Measurements from ENCODE around the gene ARSJ.

The ARSJ gene

GRCh38 chr4:113971706-113972360 lies 7.6 kb downstream of the ARSJ start:
- DNase-seq (ENCODE audit: extremely low read depth, insufficient read length): no peak
- TF ChIP-seq, protein P1, sequence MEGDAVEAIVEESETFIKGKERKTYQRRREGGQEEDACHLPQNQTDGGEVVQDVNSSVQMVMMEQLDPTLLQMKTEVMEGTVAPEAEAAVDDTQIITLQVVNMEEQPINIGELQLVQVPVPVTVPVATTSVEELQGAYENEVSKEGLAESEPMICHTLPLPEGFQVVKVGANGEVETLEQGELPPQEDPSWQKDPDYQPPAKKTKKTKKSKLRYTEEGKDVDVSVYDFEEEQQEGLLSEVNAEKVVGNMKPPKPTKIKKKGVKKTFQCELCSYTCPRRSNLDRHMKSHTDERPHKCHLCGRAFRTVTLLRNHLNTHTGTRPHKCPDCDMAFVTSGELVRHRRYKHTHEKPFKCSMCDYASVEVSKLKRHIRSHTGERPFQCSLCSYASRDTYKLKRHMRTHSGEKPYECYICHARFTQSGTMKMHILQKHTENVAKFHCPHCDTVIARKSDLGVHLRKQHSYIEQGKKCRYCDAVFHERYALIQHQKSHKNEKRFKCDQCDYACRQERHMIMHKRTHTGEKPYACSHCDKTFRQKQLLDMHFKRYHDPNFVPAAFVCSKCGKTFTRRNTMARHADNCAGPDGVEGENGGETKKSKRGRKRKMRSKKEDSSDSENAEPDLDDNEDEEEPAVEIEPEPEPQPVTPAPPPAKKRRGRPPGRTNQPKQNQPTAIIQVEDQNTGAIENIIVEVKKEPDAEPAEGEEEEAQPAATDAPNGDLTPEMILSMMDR (IDR thresholded peaks at IDR 0.05; ENCODE audit: insufficient read depth, low read length, poor library complexity, severe bottlenecking): no peak
- Histone ChIP-seq H3K4me3 (replicated peaks; ENCODE audit: low read depth, low read length) (no peak overlapping the region), H3K27me3 (replicated peaks; ENCODE audit: control insufficient read depth, insufficient read depth, low read length) (no peaks in the 10 kb centered on the region; the same call in 1 of the 2 replicates), H3K36me3 (ENCODE audit: control insufficient read depth, insufficient read depth, low read length) (no peaks in the 10 kb centered on the region)

DNA sequence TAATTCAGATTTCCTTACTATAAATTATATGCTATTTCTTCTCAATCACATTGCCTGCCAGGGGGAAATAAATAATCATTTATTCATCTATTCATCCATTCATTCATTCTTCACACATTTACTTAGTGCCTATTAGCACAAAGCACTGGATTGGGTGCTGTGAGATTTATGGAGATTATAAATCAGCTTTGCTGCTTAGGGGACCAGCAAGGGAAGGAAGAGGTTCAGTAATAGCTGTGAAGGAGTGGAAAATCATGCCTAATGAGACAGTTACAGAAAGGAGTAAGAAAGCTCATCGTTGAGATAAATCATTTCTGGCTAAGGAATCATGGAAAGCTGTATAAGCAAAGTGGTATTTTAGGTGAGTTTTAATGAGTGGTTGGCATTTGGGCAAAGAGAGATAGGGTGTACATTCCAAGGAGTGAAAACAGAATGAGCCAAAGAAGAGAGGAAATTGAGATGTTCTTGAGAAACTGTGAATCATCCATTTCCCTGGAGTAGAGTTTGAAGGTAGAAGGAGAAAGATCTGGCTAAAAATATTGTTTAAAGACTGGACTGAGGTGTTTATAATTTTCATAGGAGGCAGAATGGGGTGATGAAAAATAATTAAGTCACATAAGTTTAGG lies 9.6 kb downstream of the ARSJ start:
- Histone ChIP-seq H3K27me3 (replicated peaks; ENCODE audit: control insufficient read depth, insufficient read depth, low read length) (no peaks in the 10 kb centered on the region; the same call in 1 of the 2 replicates), H3K4me3 (replicated peaks; ENCODE audit: low read depth, low read length) (no peak overlapping the region), H3K36me3 (ENCODE audit: control insufficient read depth, insufficient read depth, low read length) (no peaks in the 10 kb centered on the region)
- TF ChIP-seq, protein P1 (IDR thresholded peaks at IDR 0.05; ENCODE audit: insufficient read depth, low read length, poor library complexity, severe bottlenecking): no peak
- DNase-seq (ENCODE audit: extremely low read depth, insufficient read length): no peak

DNA sequence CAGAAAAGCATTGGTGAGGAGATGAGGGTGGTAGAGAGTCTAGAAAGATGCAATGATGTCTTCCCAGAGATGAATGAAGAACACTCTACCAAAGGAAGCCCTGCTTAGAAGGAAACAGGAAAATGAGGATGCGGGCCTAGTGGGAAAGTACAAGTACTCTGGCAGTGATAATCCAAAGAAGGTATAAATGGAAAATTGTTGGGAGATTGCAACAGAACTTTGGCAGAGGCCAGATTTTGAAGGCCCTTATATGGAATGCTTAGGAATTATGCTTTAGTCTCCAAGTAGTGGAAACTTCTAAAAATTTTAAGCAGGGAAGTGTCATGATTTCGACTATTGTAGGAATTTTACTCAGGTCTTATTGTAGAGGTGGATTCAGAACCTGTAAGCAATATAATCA lies 11.0 kb downstream of the ARSJ start:
- H3K36me3 ChIP-seq (ENCODE audit: control insufficient read depth, insufficient read depth, low read length): no peaks in the 10 kb centered on the region
- TF ChIP-seq, protein P1 (IDR thresholded peaks at IDR 0.05; ENCODE audit: insufficient read depth, low read length, poor library complexity, severe bottlenecking): no peak
- DNase-seq (ENCODE audit: extremely low read depth, insufficient read length): no peak
- H3K4me3 ChIP-seq (replicated peaks; ENCODE audit: low read depth, low read length): no peak overlapping the region
- H3K27me3 ChIP-seq (replicated peaks; ENCODE audit: control insufficient read depth, insufficient read depth, low read length): no peaks in the 10 kb centered on the region; the same call in 1 of the 2 replicates

- H3K4me3 ChIP-seq (replicated peaks; ENCODE audit: low read depth, low read length): no peak overlapping the region
- TF ChIP-seq, protein P1 (IDR thresholded peaks at IDR 0.05; ENCODE audit: insufficient read depth, low read length, poor library complexity, severe bottlenecking): no peak
- H3K36me3 ChIP-seq (ENCODE audit: control insufficient read depth, insufficient read depth, low read length): no peaks in the 10 kb centered on the region
- DNase-seq (ENCODE audit: extremely low read depth, insufficient read length): no peak
- H3K27me3 ChIP-seq (replicated peaks; ENCODE audit: control insufficient read depth, insufficient read depth, low read length): no peaks in the 10 kb centered on the region; the same call in 1 of the 2 replicates
Measured at GRCh38 chr4:113967687-113968086, 11.8 kb downstream of the ARSJ start.

GRCh38 chr4:113962719-113963265 lies 16.7 kb downstream of the ARSJ start:
- TF ChIP-seq, protein P1 (IDR thresholded peaks at IDR 0.05; ENCODE audit: insufficient read depth, low read length, poor library complexity, severe bottlenecking): no peak
- no peak overlapping the region for H3K4me3 ChIP-seq (replicated peaks; ENCODE audit: low read depth, low read length)
- H3K27me3 ChIP-seq (replicated peaks; ENCODE audit: control insufficient read depth, insufficient read depth, low read length): no peaks in the 10 kb centered on the region; the same call in 1 of the 2 replicates
- DNase-seq (ENCODE audit: extremely low read depth, insufficient read length): no peak
- no peaks in the 10 kb centered on the region for H3K36me3 ChIP-seq (ENCODE audit: control insufficient read depth, insufficient read depth, low read length)
